Activated T-cell treated with anti-CD3 and anti-CD28 coated beads, Interleukin-2, amount 50 U/mL, for 4 hours (primary cell): Measurements from ENCODE around the gene SLC43A3. TPM values are rescaled to one million over a fixed set of nuclear protein-coding genes. Genes with fewer than 3 reads are reported as not detected.
"Not testable (repeated sequence)": the region's sequence is repeated elsewhere in the genome, so short reads cannot be mapped to it uniquely, and the experiment has no call there.

Source experiments
- ATAC-seq, 2 donors: fragments of 200-7000 bp; cut with Tn5 transposase; one replicate each; pipeline ENCODE4 v1.10.0; 2021
- DNase-seq: peaks from one replicate; pipeline ENCODE4 v3.0.0-alpha.2; 2020
- H3K27me3 Mint-ChIP-seq: one replicate; pipeline ENCODE4 v1.8.0; 2021; ENCODE audit warnings: low read depth, mixed read lengths
- H3K36me3 Mint-ChIP-seq: one replicate; pipeline ENCODE4 v1.8.0; 2022; ENCODE audit warnings: mixed read lengths; ENCODE audit not compliant: insufficient read depth
- H3K4me1 Mint-ChIP-seq: one replicate; pipeline ENCODE4 v1.8.0; 2021; ENCODE audit warnings: low read depth, mixed read lengths
- H3K4me3 Mint-ChIP-seq: one replicate; pipeline ENCODE4 v1.8.0; 2021; ENCODE audit warnings: mild to moderate bottlenecking, moderate library complexity, mixed read lengths
- H3K9me3 Mint-ChIP-seq: one replicate; pipeline ENCODE4 v1.8.0; 2021; ENCODE audit warnings: mixed read lengths
- total RNA-seq, 3 donors: library from RNA; stranded (reverse); gene quantifications; one replicate each; pipeline ENCODE4 v1.2.1, GENCODE V29; 2021

Gene SLC43A3
- total RNA-seq, 3 donors from 2014 or later, result 508 to 551 (median 529) TPM

GRCh38 chr11:57409321-57410100, 17.4 kb downstream of the SLC43A3 start:
- ATAC-seq, result no peak
- H3K4me1 Mint-ChIP-seq, result peaks cover 47% of the 10 kb centered on the region
- peaks cover 67% of the 10 kb centered on the region for H3K36me3 Mint-ChIP-seq
- H3K27me3 Mint-ChIP-seq, result no peaks in the 10 kb centered on the region
- no peak for DNase-seq
- H3K9me3 Mint-ChIP-seq, result no peaks in the 10 kb centered on the region
- no peak overlapping the region for H3K4me3 Mint-ChIP-seq

GRCh38 chr11:57408771-57409170, 18.1 kb downstream of the SLC43A3 start:
- H3K4me3 Mint-ChIP-seq, result no peak overlapping the region
- H3K36me3 Mint-ChIP-seq, result peaks cover 63% of the 10 kb centered on the region
- H3K4me1 Mint-ChIP-seq, result peaks cover 47% of the 10 kb centered on the region
- DNase-seq, result no peak
- H3K27me3 Mint-ChIP-seq, result no peaks in the 10 kb centered on the region
- ATAC-seq, result no peak
- no peaks in the 10 kb centered on the region for H3K9me3 Mint-ChIP-seq

GRCh38 chr11:57407941-57408475, 18.9 kb downstream of the SLC43A3 start:
- ATAC-seq (no peak), DNase-seq (no peak)
- Mint-ChIP-seq H3K4me1 (peaks cover 42% of the 10 kb centered on the region), H3K36me3 (peaks cover 55% of the 10 kb centered on the region), H3K27me3 (no peaks in the 10 kb centered on the region), H3K9me3 (no peaks in the 10 kb centered on the region), H3K4me3 (no peak overlapping the region)

- Mint-ChIP-seq H3K36me3 (peaks cover 55% of the 10 kb centered on the region), H3K9me3 (no peaks in the 10 kb centered on the region), H3K4me1 (peaks cover 42% of the 10 kb centered on the region), H3K4me3 (no peak overlapping the region), H3K27me3 (no peaks in the 10 kb centered on the region)
- no peak for ATAC-seq
- no peak for DNase-seq
Observed at GRCh38 chr11:57407010-57407920, 19.7 kb downstream of the SLC43A3 start.

GRCh38 chr11:57406337-57406904, 20.5 kb downstream of the SLC43A3 start:
- ATAC-seq (peak; percentile 88 to 89), DNase-seq (peak; percentile 27)
- H3K4me3 Mint-ChIP-seq, result peak overlapping the region; percentile 24
- no peaks in the 10 kb centered on the region for H3K27me3 Mint-ChIP-seq
- H3K9me3 Mint-ChIP-seq, result no peaks in the 10 kb centered on the region
- H3K4me1 Mint-ChIP-seq, result peaks cover 42% of the 10 kb centered on the region
- H3K36me3 Mint-ChIP-seq, result peaks cover 51% of the 10 kb centered on the region

GRCh38 chr11:57405271-57405860, 21.6 kb downstream of the SLC43A3 start:
- H3K36me3 Mint-ChIP-seq, result peaks cover 47% of the 10 kb centered on the region
- no peak for ATAC-seq
- H3K27me3 Mint-ChIP-seq, result no peaks in the 10 kb centered on the region
- H3K4me1 Mint-ChIP-seq, result peaks cover 39% of the 10 kb centered on the region
- no peaks in the 10 kb centered on the region for H3K9me3 Mint-ChIP-seq
- DNase-seq, result no peak
- H3K4me3 Mint-ChIP-seq, result no peak overlapping the region

- Mint-ChIP-seq H3K9me3 (no peaks in the 10 kb centered on the region), H3K4me3 (no peak overlapping the region), H3K36me3 (peaks cover 36% of the 10 kb centered on the region), H3K27me3 (no peaks in the 10 kb centered on the region), H3K4me1 (peaks cover 37% of the 10 kb centered on the region)
- ATAC-seq (no peak), DNase-seq (no peak)
Observed at GRCh38 chr11:57403802-57404147, 23.1 kb downstream of the SLC43A3 start.

GRCh38 chr11:57403003-57403801, 23.7 kb downstream of the SLC43A3 start:
- not testable (repeated sequence) for DNase-seq, ATAC-seq, H3K9me3 Mint-ChIP-seq, H3K27me3 Mint-ChIP-seq, H3K4me3 Mint-ChIP-seq
- H3K4me1 Mint-ChIP-seq, result peaks cover 36% of the 10 kb centered on the region
- H3K36me3 Mint-ChIP-seq, result peaks cover 35% of the 10 kb centered on the region

- ATAC-seq, result no peak
- no peak overlapping the region for H3K4me3 Mint-ChIP-seq
- H3K27me3 Mint-ChIP-seq, result no peaks in the 10 kb centered on the region
- no peaks in the 10 kb centered on the region for H3K9me3 Mint-ChIP-seq
- DNase-seq, result no peak
- peaks cover 27% of the 10 kb centered on the region for H3K36me3 Mint-ChIP-seq
- H3K4me1 Mint-ChIP-seq, result peaks cover 28% of the 10 kb centered on the region
Observed at GRCh38 chr11:57402188-57403002, 24.5 kb downstream of the SLC43A3 start.

- ATAC-seq (no peak), DNase-seq (no peak)
- Mint-ChIP-seq H3K4me3 (no peak overlapping the region), H3K4me1 (peaks cover 6% of the 10 kb centered on the region), H3K27me3 (no peaks in the 10 kb centered on the region), H3K9me3 (no peaks in the 10 kb centered on the region), H3K36me3 (peaks cover 6% of the 10 kb centered on the region)
Observed at GRCh38 chr11:57399972-57400578, 26.8 kb downstream of the SLC43A3 start.

GRCh38 chr11:57399221-57399620, 27.7 kb downstream of the SLC43A3 start:
- Mint-ChIP-seq H3K27me3 (no peaks in the 10 kb centered on the region), H3K4me3 (no peak overlapping the region), H3K36me3 (peaks cover 4% of the 10 kb centered on the region), H3K4me1 (peaks cover 3% of the 10 kb centered on the region), H3K9me3 (no peaks in the 10 kb centered on the region)
- DNase-seq (no peak), ATAC-seq (no peak)

GRCh38 chr11:57397394-57397990, 29.4 kb downstream of the SLC43A3 start:
- ATAC-seq, result no peak
- no peak overlapping the region for H3K4me3 Mint-ChIP-seq
- no peak for DNase-seq
- no peaks in the 10 kb centered on the region for H3K27me3 Mint-ChIP-seq
- no peaks in the 10 kb centered on the region for H3K4me1 Mint-ChIP-seq
- no peaks in the 10 kb centered on the region for H3K9me3 Mint-ChIP-seq
- no peaks in the 10 kb centered on the region for H3K36me3 Mint-ChIP-seq
